22Rv1 (cell line): ENCODE measurements around the gene E2F6.

Source experiments
- ZFX ChIP-seq: fragments of 450-650 bp; IDR thresholded peaks from 2 replicates; pipeline ENCODE4 v1.6.1; 2017; ENCODE audit warnings: antibody characterized with exemption, borderline replicate concordance
- TF ChIP-seq, protein P1 (sequence below): fragments of 450-650 bp; IDR thresholded peaks from 2 replicates; pipeline ENCODE4 v1.5.1; 2017; ENCODE audit warnings: mild to moderate bottlenecking

DNA sequence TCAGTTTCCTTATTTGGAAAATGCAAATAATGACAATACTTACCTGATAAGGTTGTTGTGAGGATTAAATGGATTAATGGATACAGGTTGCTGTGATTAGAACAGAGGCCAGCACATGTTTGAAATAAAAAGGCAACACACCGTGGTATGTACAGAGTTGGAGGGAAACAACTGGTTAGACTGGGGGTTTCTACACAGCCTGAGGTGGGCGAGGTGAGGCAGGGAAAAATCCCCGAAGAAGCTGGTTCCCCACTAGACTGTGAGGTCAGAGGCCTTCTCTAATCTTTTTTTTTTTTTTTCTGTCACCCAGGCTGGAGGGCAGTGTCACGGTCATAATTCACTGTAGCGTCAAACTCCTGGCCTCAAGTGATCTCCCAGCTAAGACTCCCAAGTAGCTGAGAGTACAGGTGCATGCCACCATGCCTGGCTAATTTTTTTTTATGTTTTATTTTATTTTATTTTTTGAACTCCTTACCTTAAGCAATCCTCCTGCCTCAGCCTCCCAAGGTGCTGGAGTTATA lies 1.2 kb upstream of the E2F6 start:
- TF ChIP-seq, protein P1, sequence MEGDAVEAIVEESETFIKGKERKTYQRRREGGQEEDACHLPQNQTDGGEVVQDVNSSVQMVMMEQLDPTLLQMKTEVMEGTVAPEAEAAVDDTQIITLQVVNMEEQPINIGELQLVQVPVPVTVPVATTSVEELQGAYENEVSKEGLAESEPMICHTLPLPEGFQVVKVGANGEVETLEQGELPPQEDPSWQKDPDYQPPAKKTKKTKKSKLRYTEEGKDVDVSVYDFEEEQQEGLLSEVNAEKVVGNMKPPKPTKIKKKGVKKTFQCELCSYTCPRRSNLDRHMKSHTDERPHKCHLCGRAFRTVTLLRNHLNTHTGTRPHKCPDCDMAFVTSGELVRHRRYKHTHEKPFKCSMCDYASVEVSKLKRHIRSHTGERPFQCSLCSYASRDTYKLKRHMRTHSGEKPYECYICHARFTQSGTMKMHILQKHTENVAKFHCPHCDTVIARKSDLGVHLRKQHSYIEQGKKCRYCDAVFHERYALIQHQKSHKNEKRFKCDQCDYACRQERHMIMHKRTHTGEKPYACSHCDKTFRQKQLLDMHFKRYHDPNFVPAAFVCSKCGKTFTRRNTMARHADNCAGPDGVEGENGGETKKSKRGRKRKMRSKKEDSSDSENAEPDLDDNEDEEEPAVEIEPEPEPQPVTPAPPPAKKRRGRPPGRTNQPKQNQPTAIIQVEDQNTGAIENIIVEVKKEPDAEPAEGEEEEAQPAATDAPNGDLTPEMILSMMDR = no peak
- no peak for TF ChIP-seq ZFX
